ENCODE measurements around the gene TYK2. TPM values are rescaled to one million over a fixed set of nuclear protein-coding genes. Genes with fewer than 3 reads are reported as not detected.

TYK2 gene
- total and polyA plus RNA-seq, 2 of the 13 experiments (the other 11 are each of a cell fraction or from before 2014, with no cell fraction given), result 38.8 to 60.1 TPM

DNA sequence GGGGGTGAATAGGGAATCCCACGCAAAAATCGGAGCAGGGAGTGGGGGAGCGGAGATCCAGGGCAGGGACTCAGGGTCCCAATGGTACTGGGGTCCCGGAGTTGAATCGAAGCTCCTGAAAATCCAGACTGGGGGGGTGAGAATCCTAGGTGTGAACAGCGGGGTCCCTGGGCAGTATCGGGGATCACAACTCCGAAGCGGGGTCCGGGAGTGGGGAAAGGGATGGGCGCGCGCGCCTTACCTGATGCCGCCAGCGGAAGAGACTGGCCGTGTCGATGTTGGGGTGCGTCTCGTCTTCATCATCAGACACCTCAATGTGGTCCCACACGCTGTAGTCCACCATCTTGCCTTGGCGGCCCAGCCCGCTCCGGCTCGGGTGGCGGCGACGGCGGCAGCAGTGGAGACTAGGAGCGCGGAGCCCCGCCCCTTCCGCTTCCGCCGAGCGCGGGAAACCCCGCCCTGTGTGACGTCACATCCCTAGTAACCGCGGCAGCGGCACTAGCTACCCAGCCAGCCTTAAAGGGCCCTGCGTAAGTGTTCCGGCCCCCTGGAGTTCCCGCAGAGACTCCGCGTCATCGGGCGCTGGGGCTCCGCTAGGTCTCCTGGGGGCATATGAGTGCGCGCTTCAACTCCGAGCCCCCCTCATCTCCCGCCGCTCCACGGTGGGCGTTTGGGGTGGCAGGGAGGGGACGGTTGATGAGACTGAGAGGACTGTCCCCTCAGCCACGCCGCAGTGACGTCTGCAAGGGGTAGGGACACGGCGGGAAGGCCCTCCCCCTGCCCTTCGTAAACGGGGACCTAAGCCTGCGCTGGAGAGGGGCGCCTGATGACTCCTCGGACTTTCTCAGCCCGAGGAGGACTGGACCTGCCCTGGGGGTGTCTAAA lies 23.0 kb upstream of the TYK2 start, which contains the start of gene CDC37 (continued):
- TF ChIP-seq, protein P1, sequence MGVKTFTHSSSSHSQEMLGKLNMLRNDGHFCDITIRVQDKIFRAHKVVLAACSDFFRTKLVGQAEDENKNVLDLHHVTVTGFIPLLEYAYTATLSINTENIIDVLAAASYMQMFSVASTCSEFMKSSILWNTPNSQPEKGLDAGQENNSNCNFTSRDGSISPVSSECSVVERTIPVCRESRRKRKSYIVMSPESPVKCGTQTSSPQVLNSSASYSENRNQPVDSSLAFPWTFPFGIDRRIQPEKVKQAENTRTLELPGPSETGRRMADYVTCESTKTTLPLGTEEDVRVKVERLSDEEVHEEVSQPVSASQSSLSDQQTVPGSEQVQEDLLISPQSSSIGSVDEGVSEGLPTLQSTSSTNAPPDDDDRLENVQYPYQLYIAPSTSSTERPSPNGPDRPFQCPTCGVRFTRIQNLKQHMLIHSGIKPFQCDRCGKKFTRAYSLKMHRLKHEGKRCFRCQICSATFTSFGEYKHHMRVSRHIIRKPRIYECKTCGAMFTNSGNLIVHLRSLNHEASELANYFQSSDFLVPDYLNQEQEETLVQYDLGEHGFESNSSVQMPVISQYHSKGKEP (CRISPR knock-in tag; IDR thresholded peaks at IDR 0.05), result no peak
- TF ChIP-seq SP1 (IDR thresholded peaks at IDR 0.05) (no peak), SP1 (CRISPR knock-in tag; IDR thresholded peaks at IDR 0.05) (peak; percentile 89), GABPB1 (CRISPR knock-in tag; IDR thresholded peaks at IDR 0.05) (peak; percentile 98), NR2F2 (IDR thresholded peaks at IDR 0.05; ENCODE audit: borderline replicate concordance, low read depth) (no peak; the same call in 1 of the 2 replicates), ZNF3 (CRISPR knock-in tag; IDR thresholded peaks at IDR 0.05) (no peak), SOX13 (IDR thresholded peaks at IDR 0.05) (no peak), SOX13 (CRISPR knock-in tag; conservative IDR thresholded peaks at IDR 0.05 in 1 of 2, IDR thresholded peaks at IDR 0.05 in 1 of 2) (no peak), KLF16 (CRISPR knock-in tag; IDR thresholded peaks at IDR 0.05) (peak in 1 of 2 experiments; percentile 68; a peak in 2 of 4 replicates)
- TF ChIP-seq, protein P2, sequence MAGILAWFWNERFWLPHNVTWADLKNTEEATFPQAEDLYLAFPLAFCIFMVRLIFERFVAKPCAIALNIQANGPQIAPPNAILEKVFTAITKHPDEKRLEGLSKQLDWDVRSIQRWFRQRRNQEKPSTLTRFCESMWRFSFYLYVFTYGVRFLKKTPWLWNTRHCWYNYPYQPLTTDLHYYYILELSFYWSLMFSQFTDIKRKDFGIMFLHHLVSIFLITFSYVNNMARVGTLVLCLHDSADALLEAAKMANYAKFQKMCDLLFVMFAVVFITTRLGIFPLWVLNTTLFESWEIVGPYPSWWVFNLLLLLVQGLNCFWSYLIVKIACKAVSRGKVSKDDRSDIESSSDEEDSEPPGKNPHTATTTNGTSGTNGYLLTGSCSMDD (CRISPR knock-in tag; IDR thresholded peaks at IDR 0.05), result no peak
